ENCODE data around the gene RASSF6. TPM values are rescaled to one million over a fixed set of nuclear protein-coding genes. Genes with fewer than 3 reads are reported as not detected.

The RASSF6 gene
- total and polyA plus RNA-seq, 2 of the 8 experiments (the other 6 are each of a cell fraction or from before 2014, with no cell fraction given): 0.03 to 0.28 TPM

DNA sequence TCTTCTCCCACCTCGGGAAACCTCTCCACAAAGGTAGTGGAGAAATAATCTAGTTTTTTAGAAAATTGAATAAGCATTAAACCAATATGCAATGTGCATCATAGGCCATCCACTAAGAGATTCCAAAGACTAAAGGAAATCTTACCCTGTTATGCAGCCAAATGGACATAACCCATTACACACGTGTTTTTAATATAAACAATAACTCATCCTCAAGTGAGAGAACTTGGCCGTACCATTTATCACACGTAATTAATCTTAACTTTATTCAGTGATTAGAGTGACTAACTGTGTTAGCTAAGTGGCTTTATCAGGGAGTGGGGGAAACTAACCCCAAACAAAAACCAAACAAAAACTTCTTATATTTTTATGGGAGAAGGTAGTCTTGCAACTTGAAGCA is 80.8 kb downstream of the RASSF6 start (continued):
- TF ChIP-seq, protein P1, sequence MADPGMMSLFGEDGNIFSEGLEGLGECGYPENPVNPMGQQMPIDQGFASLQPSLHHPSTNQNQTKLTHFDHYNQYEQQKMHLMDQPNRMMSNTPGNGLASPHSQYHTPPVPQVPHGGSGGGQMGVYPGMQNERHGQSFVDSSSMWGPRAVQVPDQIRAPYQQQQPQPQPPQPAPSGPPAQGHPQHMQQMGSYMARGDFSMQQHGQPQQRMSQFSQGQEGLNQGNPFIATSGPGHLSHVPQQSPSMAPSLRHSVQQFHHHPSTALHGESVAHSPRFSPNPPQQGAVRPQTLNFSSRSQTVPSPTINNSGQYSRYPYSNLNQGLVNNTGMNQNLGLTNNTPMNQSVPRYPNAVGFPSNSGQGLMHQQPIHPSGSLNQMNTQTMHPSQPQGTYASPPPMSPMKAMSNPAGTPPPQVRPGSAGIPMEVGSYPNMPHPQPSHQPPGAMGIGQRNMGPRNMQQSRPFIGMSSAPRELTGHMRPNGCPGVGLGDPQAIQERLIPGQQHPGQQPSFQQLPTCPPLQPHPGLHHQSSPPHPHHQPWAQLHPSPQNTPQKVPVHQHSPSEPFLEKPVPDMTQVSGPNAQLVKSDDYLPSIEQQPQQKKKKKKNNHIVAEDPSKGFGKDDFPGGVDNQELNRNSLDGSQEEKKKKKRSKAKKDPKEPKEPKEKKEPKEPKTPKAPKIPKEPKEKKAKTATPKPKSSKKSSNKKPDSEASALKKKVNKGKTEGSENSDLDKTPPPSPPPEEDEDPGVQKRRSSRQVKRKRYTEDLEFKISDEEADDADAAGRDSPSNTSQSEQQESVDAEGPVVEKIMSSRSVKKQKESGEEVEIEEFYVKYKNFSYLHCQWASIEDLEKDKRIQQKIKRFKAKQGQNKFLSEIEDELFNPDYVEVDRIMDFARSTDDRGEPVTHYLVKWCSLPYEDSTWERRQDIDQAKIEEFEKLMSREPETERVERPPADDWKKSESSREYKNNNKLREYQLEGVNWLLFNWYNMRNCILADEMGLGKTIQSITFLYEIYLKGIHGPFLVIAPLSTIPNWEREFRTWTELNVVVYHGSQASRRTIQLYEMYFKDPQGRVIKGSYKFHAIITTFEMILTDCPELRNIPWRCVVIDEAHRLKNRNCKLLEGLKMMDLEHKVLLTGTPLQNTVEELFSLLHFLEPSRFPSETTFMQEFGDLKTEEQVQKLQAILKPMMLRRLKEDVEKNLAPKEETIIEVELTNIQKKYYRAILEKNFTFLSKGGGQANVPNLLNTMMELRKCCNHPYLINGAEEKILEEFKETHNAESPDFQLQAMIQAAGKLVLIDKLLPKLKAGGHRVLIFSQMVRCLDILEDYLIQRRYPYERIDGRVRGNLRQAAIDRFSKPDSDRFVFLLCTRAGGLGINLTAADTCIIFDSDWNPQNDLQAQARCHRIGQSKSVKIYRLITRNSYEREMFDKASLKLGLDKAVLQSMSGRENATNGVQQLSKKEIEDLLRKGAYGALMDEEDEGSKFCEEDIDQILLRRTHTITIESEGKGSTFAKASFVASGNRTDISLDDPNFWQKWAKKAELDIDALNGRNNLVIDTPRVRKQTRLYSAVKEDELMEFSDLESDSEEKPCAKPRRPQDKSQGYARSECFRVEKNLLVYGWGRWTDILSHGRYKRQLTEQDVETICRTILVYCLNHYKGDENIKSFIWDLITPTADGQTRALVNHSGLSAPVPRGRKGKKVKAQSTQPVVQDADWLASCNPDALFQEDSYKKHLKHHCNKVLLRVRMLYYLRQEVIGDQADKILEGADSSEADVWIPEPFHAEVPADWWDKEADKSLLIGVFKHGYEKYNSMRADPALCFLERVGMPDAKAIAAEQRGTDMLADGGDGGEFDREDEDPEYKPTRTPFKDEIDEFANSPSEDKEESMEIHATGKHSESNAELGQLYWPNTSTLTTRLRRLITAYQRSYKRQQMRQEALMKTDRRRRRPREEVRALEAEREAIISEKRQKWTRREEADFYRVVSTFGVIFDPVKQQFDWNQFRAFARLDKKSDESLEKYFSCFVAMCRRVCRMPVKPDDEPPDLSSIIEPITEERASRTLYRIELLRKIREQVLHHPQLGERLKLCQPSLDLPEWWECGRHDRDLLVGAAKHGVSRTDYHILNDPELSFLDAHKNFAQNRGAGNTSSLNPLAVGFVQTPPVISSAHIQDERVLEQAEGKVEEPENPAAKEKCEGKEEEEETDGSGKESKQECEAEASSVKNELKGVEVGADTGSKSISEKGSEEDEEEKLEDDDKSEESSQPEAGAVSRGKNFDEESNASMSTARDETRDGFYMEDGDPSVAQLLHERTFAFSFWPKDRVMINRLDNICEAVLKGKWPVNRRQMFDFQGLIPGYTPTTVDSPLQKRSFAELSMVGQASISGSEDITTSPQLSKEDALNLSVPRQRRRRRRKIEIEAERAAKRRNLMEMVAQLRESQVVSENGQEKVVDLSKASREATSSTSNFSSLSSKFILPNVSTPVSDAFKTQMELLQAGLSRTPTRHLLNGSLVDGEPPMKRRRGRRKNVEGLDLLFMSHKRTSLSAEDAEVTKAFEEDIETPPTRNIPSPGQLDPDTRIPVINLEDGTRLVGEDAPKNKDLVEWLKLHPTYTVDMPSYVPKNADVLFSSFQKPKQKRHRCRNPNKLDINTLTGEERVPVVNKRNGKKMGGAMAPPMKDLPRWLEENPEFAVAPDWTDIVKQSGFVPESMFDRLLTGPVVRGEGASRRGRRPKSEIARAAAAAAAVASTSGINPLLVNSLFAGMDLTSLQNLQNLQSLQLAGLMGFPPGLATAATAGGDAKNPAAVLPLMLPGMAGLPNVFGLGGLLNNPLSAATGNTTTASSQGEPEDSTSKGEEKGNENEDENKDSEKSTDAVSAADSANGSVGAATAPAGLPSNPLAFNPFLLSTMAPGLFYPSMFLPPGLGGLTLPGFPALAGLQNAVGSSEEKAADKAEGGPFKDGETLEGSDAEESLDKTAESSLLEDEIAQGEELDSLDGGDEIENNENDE (IDR thresholded peaks at IDR 0.05; ENCODE audit: insufficient replicate concordance, low read length): no peak
- no peak for TF ChIP-seq GABPA (IDR thresholded peaks at IDR 0.05; ENCODE audit: borderline replicate concordance, insufficient read depth, low read length)

Data from H1 (cell line).